Central memory CD4-positive, alpha-beta T cell (primary cell): ENCODE measurements around the gene POLR2J.
"Not testable (repeated sequence)": the region's sequence is repeated elsewhere in the genome, so short reads cannot be mapped to it uniquely, and the experiment has no call there.

Source experiments
- DNase-seq: peaks from one replicate; pipeline ENCODE4 v3.0.0; 2022

Gene POLR2J

DNA sequence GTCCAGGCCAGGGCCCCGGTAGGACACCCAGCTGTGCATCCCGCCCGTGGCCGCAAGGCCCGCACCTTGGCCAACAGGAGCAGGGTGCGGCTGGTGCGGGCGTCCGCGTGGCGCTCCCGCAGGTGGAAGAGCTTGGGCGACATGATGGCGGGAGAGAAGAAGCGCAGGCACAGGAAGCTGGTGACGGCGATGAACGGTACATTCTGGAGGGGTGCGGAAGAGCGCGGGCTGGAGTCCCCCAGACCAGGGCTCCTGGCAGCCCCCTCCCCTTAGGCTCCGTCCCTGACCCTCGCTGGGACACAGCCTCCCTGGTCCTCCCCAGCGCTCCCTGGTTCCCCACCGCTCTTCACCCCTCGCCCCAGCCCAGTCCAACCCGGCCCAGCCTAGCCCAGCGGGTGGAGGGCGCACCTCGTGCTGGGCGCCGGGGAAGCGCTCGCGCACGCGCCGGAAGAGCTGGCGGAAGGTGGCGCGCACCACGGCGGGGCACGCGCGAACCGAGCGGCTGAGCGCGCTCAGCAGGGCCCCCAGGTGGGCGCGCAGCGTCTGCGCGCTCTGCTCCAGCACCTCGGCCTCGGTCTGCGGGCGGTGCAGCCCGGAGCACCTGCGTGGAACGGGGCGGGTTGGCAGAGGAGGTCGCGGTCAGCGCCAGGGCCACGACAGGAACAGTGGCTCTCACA, 15.9 kb upstream of the POLR2J start:
- not testable (repeated sequence) for DNase-seq

DNA sequence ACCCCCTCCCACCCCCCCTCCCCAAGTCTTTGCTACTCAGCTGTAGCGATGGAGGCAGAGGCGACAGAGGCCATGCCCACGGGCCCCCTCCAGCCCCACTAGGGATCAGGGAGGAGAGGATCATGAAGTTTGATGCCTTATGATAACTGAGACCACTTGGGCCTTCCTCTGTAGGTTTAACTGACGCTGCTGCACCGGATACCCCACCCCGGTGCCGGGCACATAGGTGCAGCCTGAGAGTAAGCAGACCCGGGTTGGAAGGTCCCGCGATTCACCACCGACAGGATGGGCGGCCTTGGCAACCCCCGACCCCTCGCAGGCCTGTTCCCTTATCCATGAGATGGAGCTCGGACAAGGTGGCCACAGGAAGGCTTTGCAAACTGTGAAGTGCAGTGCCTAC, 15.3 kb upstream of the POLR2J start:
- not testable (repeated sequence) for DNase-seq

DNA sequence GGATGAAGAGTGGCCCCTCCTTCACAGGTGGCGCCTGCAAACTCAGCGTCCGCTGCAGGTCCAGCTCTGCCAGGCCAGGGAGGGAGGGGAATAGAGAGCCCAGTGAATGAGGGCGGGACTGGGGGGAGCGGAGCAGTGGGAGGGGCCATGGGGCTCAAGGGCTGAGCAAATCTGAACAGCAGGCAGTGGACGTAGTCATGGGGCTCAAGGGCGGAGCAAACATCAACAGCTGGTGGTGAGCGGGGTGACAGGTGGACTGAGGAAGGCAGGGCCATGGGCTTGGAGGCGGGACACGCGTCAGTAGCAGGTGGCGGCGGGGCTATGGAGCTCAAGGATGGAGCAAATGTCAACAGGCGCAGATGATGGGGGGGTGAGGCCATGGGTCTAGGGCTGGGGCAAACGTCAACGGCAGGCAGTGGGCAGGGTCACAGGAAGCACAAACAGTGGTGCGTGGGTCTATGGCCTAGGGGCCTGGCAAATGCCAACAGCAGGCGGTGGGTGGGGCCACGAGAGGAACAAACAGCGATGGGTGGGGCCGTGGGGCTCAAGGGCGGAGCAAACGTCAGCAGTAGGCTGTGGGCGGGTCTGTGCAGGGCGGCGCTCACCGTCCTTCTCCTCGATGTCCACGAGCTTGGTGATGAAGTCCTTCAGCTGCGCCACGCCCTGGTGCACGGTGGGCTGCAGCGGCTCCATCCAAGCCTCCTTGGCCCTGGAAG, 14.7 kb upstream of the POLR2J start:
- DNase-seq = not testable (repeated sequence)

DNA sequence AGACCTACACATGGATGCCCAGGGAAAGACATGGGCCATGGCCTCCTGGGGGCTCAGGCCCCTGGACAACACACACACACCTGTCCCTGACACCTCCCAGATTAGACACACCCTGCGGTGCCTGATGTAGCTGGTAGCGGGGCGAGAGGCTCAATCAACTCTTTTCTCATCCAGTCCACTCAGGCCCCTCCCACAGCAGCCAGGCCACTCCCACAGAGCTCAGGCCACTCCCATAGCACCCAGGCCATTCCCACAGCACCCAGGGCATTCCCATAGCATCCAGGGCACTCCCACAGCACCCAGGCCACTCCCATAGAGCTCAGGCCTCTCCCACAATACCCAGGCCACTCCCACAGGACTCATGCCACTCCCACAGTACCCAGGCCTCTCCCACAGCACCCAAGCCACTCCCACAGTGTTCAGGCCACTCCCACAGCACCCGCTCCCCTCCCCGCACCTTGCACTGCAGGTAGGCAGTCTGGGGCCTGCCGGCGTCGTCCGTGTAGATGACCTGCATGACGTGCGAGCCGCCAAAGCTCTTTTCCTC, 11.9 kb upstream of the POLR2J start:
- peak; percentile 27 for DNase-seq

DNA sequence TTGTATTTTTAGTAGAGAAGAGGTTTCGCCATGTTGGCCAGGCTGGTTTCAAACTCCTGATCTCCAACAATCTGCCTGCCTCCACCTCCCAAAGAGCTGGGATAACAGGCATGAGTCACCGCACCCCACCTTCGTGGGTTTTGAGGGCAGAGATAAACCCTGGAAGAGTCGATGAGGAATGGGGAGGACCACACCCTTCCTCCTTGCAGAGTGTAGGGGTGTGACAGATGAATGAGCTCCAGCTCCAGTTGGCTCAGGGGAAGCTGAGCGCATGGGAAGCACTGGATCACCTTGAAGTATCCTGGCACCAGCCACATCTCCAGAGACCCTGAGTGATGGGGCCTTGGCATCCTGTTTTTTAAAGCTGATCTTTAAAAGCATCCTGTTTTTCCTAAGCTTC, 5.6 kb upstream of the POLR2J start:
- not testable (repeated sequence) for DNase-seq

DNA sequence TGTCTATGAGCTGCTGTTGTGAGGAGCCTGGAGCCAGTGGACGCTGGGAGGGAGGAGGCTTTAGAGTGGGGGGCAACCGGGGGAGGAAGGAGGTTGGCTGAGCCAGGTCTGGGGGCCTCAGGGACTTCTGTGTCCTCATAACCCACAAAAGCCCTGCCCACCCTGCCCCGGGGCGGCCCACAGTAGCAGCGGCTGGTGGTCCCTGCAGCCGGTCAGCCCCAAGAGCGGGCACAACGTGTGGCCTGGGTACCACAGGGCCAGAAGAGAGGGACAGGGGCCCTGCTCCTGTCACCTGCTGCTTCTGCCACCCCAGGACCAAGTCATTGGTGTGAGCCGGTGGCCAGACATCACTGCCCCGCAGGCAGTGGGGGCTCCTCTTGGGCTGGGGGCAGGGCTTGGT, 3.2 kb upstream of the POLR2J start:
- DNase-seq = not testable (repeated sequence)

DNA sequence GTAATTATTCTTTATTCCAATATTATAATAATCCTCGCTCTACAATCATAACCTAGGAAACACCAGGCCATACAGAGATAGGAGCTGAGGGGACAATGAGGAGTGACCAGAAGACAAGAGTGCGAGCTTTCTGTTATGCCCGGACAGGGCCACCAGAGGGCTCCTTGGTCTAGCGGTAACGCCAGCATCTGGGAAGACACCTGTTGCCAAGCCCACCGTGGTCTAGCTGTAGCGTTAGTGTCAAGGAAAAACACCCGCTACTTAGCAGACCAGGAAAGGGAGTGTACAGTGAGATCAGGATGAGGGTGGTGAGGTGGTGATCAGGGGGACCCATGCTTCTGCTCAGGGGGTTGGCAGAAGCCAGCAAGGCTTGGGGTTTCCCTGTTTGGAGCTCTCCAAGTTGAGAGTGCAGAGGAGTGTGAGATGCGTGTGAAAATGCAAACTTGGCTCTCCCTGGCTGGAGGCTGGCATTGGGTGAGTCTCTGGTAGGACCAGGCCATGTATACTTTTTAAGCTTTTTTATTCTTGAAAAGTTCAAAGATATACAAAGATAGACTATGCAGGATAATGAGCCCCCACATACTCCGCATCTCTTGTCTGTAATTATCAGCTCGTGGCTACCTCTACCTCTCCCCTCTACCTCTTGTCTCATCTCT, 1.4 kb upstream of the POLR2J start:
- DNase-seq = not testable (repeated sequence)

DNA sequence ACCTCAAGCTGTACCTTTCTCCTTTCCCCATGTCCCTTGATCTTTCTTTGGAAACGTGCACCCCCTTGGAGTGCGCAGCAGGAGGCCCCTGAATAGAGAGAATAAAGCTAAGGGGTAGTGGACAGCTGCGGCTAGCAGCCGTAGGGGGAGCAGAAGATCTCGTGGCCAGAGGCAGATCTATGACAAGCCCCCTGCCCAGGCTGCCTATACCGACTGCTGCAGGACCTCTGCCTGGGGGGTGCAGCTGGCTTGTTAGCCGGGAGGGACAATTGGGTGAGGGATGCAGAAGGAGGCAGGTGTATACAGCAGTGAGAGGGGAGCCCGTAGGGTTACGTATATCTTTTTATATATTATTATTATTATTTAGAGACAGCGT, 475 bp upstream of the POLR2J start:
- DNase-seq = not testable (repeated sequence)

DNA sequence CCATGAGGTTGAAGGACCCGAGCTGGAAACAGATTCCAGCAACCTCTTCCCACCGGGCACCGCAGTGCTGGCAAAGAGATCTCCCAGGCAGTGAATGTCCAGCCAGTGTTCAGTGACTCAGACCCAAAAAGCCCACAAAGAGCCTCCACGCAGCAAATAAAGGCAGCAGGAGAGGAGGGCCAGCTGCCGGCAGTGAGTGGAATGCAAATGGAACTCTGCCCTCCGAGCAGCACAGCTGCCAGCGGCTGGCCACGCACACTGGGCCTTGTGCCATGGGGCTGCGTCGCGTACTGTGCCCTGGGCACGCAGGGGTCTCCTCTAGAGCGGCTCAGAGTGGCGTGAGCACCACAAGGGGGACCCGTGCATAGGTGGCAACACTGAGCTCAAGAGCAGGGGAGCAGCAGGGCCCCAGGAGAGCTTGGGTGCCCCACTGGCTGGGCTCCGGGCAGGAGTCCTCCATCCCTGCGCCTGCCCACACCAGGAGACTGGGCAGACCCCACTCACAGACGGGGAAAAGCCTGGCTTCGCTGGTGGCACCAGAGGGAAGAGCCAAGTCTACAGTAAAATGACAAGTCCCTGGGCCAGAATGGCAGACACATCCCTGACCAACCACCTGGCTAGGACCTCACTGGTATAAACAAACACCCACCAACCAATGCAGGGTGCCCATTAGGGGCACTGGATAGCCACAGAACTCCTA, 3.8 kb downstream of the POLR2J start:
- not testable (repeated sequence) for DNase-seq

DNA sequence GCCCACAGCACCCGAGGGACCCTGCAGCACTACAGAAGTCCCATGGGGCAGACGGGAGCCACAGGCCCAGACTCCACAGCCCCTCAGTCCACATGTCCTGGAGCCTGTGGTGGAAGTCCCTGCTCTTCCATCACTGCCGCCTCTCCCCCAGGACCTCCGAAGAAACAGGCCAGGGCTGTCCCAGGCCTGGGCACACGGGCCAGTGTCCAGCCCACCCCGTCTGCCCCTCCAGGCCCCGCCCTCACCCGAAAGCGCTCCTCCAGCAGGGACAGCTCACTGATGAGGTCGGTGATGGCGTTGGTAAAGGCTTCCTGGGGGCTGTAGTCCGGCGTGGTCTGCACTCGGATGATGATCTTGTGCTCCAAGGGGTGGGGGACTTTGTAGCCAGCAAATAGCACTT, 4.6 kb downstream of the POLR2J start:
- DNase-seq = not testable (repeated sequence)

DNA sequence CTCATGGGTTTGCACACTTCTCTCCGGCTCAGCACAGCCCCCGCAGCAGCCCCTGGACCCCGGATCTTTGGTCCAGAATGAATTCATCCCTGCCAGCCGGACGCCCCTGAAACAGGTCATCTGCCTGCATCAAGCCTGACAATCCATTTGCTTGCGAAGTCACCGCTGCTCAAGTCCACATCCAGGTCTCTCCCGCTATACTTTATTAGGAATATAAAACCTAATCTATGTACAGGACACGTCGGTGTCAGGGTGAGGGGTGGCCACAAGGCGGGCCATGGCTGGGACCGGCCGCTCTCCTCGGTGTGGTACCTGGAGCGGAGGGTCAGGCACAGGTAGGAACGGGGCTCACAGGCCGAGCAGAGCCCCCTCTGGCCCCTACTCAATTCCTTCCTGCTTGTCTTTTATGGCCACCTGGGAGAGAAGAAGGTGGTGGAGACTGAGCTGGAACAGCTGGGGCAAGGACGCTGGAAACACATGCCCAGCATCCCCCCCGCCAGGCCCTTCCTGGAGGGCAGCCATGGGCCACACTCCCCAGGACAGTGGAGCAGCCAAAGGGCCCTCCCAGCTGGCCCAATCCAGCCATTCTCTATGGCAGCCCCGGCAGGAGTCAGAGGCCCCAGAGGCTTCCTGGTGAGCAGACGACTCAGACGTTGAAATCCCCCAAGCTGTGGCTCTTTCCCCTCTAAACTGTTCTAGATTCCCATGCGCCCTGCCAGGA, 5.3 kb downstream of the POLR2J start:
- DNase-seq = no peak

DNA sequence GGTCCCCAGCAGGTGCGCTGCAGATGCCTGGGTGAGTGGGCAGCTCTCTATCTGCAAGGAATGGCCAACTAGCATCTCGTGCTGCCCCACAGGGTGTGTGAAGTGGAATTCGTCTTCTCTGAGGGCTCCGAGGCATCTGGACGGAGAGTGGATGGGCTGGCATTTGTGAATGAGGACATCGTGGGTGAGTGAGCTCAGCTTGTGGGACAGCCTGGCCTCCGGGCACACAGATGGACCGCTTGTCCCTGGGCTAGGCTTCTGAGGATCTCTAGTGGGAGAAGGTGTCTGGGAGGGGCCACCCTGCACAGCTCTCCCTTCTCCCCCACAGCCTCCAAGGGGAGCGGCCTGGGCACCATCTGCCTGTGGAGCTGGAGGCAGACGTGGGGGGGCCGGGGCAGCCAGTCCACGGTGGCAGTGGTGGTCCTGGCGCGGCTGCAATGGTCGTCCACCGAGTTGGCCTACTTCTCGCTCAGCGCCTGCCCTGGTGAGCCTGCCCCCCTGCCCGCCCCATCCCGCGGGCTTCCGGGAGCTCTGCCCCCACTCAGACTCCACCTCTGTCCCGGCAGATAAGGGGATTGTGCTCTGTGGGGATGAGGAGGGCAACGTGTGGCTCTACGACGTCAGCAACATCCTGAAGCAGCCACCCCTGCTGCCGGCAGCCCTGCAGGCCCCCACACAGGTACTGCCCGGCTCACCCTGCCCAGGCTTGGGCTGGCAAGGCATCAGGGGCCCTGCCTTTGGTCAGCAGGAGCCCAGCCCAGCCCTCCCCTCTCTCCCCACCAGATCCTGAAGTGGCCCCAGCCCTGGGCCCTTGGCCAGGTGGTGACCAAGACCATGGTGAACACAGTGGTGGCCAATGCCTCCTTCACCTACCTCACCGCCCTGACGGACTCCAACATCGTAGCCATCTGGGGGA, 6.3 kb downstream of the POLR2J start:
- DNase-seq = no peak

DNA sequence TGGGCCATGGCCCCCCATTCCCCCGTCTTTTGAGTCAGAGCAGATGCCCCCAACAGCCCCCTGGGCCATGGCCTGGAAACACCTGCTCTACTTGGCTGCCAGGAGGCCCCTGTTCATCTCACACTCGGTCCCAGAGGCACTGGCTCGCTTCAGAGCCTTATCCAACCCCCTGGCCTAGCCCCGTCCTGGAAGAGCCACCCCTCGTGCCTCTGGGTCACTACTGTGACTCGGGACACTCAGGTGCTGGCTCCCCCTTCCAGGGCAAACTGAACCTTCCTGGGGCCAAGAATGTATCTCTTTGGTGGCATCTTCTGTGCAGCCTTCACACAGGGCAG, 7.0 kb downstream of the POLR2J start:
- DNase-seq = no peak

DNA sequence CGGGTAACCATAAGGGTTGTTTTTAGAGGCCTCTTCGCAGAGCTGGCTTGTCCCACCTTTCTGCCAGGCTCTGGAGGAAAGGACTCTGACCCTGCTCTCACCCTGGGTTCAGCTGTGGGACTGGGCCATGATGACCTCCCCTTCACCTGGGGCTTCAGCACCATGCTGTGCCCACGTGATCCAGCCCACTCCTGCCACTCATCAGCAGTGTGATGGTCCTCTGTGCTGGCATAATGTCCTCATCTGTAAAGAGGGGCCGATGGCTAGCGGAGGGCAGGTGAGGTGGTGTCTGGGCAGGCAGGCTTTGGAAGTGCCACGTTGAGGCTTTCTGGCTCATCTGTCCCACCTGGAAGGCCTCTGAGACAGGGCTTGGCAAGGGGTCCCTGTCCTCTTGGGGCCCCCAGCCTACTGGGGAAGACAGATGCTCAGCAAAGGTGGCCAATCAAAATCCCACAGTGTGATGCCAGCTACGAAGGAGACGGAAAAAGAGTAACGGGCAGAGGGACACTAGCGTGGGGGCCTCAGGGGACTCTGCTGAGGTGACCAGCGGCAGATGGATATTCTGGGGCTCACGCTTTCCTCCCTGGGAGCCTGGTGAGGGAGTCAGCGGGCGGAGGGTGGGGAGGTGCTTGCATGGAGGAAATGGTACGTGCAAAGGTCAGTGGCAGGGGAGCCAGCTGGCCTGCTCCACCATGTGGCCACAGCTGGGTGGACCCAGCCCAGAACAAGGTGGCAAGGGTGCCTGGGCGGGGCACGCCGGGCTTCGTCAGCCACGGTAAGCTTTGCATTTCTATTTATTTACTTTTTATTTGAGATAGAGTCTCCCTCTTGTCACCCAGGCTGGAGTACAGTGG, 8.5 kb downstream of the POLR2J start:
- no peak for DNase-seq

DNA sequence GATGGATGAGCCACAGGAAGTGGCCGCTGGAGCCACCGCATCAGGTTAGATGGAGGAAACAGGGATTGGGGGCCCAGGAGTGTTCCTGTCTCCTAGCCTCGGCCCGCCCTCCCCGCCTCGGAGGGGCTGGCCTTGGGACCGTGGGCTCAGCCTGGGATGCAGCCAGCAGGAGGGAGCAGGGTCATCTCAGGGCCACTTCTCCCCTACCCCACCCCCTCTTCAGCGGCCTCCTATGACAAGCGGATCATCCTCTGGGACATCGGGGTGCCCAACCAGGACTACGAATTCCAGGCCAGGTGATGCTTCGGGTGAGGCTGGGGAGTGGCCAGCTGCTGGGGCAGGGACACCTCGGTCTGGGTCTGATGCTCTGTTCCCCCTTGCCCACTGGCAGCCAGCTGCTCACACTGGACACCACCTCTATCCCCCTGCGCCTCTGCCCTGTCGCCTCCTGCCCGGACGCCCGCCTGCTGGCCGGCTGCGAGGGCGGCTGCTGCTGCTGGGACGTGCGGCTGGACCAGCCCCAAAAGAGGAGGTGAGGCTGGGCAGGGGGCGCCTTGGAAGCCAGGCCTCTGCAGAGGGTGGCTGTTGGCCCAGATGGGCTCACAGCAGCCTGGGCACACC, 9.3 kb downstream of the POLR2J start:
- DNase-seq = no peak

DNA sequence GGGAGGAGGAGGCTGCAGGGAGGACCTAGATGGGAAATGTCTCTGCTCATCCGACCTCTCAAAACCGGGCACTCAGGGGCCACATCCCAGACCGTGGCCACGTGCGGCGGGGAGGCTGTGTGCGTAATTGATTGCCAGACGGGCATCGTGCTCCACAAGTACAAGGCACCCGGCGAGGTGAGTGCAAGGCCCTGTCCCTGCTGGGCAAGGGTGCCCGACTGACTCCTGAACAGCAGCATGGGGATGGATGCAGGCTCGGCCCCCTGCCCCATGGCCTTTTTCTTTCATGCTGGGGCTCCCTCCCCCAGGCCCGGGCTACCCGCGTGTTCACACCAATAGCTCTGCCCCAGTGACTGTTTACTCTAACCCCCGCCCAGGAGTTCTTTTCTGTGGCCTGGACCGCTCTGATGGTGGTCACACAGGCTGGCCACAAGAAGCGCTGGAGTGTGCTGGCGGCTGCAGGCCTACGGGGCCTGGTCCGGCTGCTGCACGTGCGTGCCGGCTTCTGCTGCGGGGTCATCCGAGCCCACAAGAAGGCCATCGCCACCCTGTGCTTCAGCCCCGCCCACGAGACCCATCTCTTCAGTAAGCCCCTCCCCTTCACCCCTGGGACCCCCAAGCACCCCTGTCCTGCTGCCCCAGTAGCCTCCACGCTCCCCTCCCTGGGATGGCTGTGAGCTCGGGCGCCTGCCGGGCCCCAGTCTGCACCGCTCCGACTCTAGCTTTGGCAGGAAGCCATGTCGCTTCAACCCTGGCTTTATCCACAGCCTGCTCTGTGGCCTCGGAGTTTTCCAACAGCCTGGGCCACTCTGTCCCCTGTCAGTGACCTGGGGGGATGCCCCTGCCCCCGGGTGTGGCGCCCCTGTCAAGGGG, 10.0 kb downstream of the POLR2J start:
- DNase-seq = no peak

DNA sequence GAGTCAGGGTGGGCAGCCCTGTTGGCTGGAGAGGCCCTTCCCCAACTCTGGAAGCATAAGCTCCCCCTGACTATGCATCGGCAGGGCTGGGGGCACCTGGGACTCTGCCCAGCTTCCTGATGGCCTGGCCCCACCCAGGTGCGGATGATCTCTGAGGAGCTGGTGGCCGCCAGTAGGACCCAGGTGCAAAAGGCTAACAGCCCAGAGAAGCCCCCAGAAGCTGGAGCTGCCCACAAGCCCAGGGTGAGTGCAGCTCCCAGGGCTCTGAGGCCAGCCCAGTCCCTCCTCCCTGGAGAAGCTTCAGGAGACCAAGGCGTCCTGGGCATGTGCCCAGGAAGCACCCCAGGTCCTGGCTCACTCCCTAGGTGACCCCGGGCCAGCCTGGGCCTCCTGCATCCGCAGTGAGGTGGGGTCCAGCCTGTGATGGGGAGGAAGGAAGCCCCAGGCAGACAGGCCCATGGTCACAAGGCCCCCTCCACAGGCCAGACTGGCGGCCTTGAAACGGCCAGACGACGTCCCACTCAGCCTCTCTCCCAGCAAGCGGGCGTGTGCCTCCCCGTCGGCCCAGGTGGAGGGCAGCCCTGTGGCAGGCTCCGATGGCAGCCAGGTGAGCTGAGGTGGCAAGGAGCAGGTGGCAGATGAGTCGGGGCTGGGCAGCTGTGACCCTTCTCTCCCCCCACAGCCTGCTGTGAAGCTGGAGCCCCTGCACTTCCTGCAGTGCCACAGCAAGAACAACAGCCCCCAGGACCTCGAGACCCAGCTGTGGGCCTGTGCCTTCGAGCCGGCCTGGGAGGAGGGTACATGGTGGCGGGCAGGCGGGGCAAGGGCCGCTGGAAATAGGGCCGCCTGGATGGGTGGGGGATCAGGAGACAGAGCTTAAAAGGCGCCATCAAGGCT, 10.9 kb downstream of the POLR2J start:
- DNase-seq = no peak

DNA sequence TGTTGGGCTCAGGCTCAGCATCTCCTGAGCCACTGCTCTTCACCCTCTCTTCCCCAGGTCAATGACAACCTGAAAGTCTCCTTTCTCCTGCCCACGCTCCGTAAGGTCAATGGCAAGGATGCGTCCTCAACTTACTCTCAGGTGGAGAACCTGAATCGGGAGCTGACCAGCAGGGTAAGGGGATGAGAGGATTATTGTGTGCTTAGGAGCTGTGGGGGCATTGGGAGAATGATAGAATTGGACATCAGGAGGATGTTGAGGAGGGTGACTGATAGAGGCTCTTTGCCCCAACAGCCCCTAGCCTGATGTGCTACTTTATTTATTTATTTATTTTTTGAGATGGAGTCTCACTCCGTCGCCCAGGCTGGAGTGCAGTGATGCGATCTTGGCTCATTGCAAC, 12.6 kb downstream of the POLR2J start:
- no peak for DNase-seq
